H9 (cell line): ENCODE measurements around the gene IPP. TPM values are rescaled to one million over a fixed set of nuclear protein-coding genes. Genes with fewer than 3 reads are reported as not detected.

Source experiments
- DNase-seq: peaks from one replicate; pipeline ENCODE4 v3.0.0-alpha.2; 2017
- H2AFZ ChIP-seq: one replicate; pipeline ENCODE4 v1.6.1; 2013; ENCODE audit warnings: mild to moderate bottlenecking, low read length, control low read depth, moderate library complexity
- H2AK5ac ChIP-seq: 2 replicates; pipeline ENCODE4 v1.6.1; 2013; ENCODE audit warnings: low read length, control low read depth, mixed read lengths; ENCODE audit not compliant: insufficient read length
- H2BK120ac ChIP-seq: one replicate; pipeline ENCODE4 v1.6.1; 2013; ENCODE audit warnings: low read depth, mild to moderate bottlenecking, low read length, control low read depth, inconsistent platforms; ENCODE audit not compliant: poor library complexity, severe bottlenecking
- H2BK12ac ChIP-seq: 2 replicates; pipeline ENCODE4 v1.6.1; 2013; ENCODE audit warnings: low read length, control low read depth, mixed read lengths, low read depth; ENCODE audit not compliant: insufficient read length
- H2BK15ac ChIP-seq: 2 replicates; pipeline ENCODE4 v1.6.1; 2013; ENCODE audit warnings: low read depth, low read length, control low read depth
- H2BK20ac ChIP-seq: one replicate; pipeline ENCODE4 v1.6.1; 2013; ENCODE audit warnings: low read depth, mild to moderate bottlenecking, low read length, control low read depth, inconsistent platforms; ENCODE audit not compliant: poor library complexity, severe bottlenecking
- H2BK5ac ChIP-seq: 2 replicates; pipeline ENCODE4 v1.6.1; 2013; ENCODE audit warnings: low read length, control low read depth, mixed read lengths; ENCODE audit not compliant: insufficient read length
- H3K14ac ChIP-seq: 2 replicates; pipeline ENCODE4 v1.6.1; 2013; ENCODE audit warnings: low read length, control low read depth; ENCODE audit not compliant: insufficient read depth
- H3K18ac ChIP-seq: 2 replicates; pipeline ENCODE4 v1.6.1; 2013; ENCODE audit warnings: low read depth, mild to moderate bottlenecking, mixed read lengths, low read length, control low read depth; ENCODE audit not compliant: insufficient read length
- H3K23ac ChIP-seq: 2 replicates; pipeline ENCODE4 v1.6.1; 2013; ENCODE audit warnings: low read length, control low read depth, mixed read lengths, low read depth; ENCODE audit not compliant: insufficient read length
- H3K23me2 ChIP-seq: 2 replicates; pipeline ENCODE4 v1.6.1; 2013; ENCODE audit warnings: low read depth, mild to moderate bottlenecking, mixed read lengths, low read length, control low read depth; ENCODE audit not compliant: insufficient read length, poor library complexity, severe bottlenecking
- H3K27ac ChIP-seq: 2 replicates; pipeline ENCODE4 v1.5.1; 2013; ENCODE audit warnings: low read length, control low read depth, mixed read lengths, low read depth; ENCODE audit not compliant: insufficient read length
- H3K27me3 ChIP-seq: 2 replicates; pipeline ENCODE4 v1.6.1; 2013; ENCODE audit warnings: low read length, control low read depth, inconsistent platforms; ENCODE audit not compliant: insufficient read depth
- H3K4ac ChIP-seq: 2 replicates; pipeline ENCODE4 v1.6.1; 2013; ENCODE audit warnings: low read depth, mild to moderate bottlenecking, control low read depth, inconsistent platforms, low read length, moderate library complexity
- H3K4me1 ChIP-seq: 2 replicates; pipeline ENCODE4 v1.6.1; 2013; ENCODE audit warnings: low read length, control low read depth, inconsistent platforms; ENCODE audit not compliant: insufficient read depth
- H3K4me2 ChIP-seq: 2 replicates; pipeline ENCODE4 v1.6.1; 2013; ENCODE audit warnings: low read length, control low read depth, mixed read lengths; ENCODE audit not compliant: insufficient read length, insufficient read depth
- H3K56ac ChIP-seq: 2 replicates; pipeline ENCODE4 v1.6.1; 2013; ENCODE audit warnings: low read depth, mild to moderate bottlenecking, mixed read lengths, low read length, control low read depth; ENCODE audit not compliant: insufficient read length
- H3K79me1 ChIP-seq: 2 replicates; pipeline ENCODE4 v1.6.1; 2013; ENCODE audit warnings: low read depth, mild to moderate bottlenecking, moderate library complexity, low read length, control low read depth, inconsistent platforms; ENCODE audit not compliant: insufficient read depth, poor library complexity, severe bottlenecking
- H3K79me2 ChIP-seq: 2 replicates; pipeline ENCODE4 v1.6.1; 2013; ENCODE audit warnings: low read length, control low read depth, inconsistent platforms; ENCODE audit not compliant: insufficient read depth
- H3K9ac ChIP-seq: 2 replicates; pipeline ENCODE4 v1.6.1; 2013; ENCODE audit warnings: low read length, control low read depth, mixed read lengths; ENCODE audit not compliant: insufficient read length; ENCODE audit errors: extremely low read depth
- H3K9me3 ChIP-seq: one replicate; pipeline ENCODE4 v1.6.1; 2013; ENCODE audit warnings: low read depth, low read length, inconsistent platforms; ENCODE audit not compliant: control insufficient read depth
- H3T11ph ChIP-seq: one replicate; pipeline ENCODE4 v1.6.1; 2013; ENCODE audit warnings: mild to moderate bottlenecking, low read length, control low read depth, inconsistent platforms
- H4K20me1 ChIP-seq: one replicate; pipeline ENCODE4 v1.6.1; 2013; ENCODE audit not compliant: control insufficient read depth, insufficient read length, insufficient read depth
- H4K5ac ChIP-seq: 2 replicates; pipeline ENCODE4 v1.6.1; 2013; ENCODE audit warnings: low read depth, mild to moderate bottlenecking, mixed read lengths, low read length, control low read depth; ENCODE audit not compliant: insufficient read length
- H4K8ac ChIP-seq: replicated peaks from 2 replicates; pipeline ENCODE4 v1.6.1; 2013; ENCODE audit warnings: low read length, control low read depth, mixed read lengths, low read depth; ENCODE audit not compliant: insufficient read length
- H4K91ac ChIP-seq: 2 replicates; pipeline ENCODE4 v1.6.1; 2013; ENCODE audit warnings: low read depth, mild to moderate bottlenecking, moderate library complexity, mixed read lengths, low read length, control low read depth; ENCODE audit not compliant: insufficient read length
- H3K27ac Mint-ChIP-seq, 3 experiments: 2 replicates in 2 of 3; 3 replicates in 1 of 3; pipeline ENCODE4 v1.8.0; 2020 to 2021; ENCODE audit warnings: mixed read lengths in 3 of 3, mild to moderate bottlenecking in 1 of 3, moderate library complexity in 1 of 3
- H3K27me3 Mint-ChIP-seq: 2 replicates; pipeline ENCODE4 v1.8.0; 2021; ENCODE audit warnings: low read depth, mild to moderate bottlenecking, moderate library complexity, mixed read lengths
- H3K36me3 Mint-ChIP-seq, 3 experiments: 2 replicates in 2 of 3; 3 replicates in 1 of 3; pipeline ENCODE4 v1.8.0; 2020 to 2021; ENCODE audit warnings: low read depth in 3 of 3, mixed read lengths in 3 of 3; ENCODE audit not compliant: insufficient read depth in 1 of 3
- H3K4me1 Mint-ChIP-seq, 2 experiments: 2 replicates each; pipeline ENCODE4 v1.8.0; 2020; ENCODE audit warnings: mixed read lengths in 2 of 2
- H3K4me3 Mint-ChIP-seq, 2 experiments: 2 replicates in 1 of 2; 3 replicates in 1 of 2; pipeline ENCODE4 v1.8.0; 2020 to 2021; ENCODE audit warnings: mild to moderate bottlenecking in 2 of 2, mixed read lengths in 2 of 2, moderate library complexity in 1 of 2
- H3K9me3 Mint-ChIP-seq, 2 experiments: 2 replicates in 1 of 2; 3 replicates in 1 of 2; pipeline ENCODE4 v1.8.0; 2020; ENCODE audit warnings: mild to moderate bottlenecking in 2 of 2, mixed read lengths in 2 of 2, moderate library complexity in 1 of 2
- WGBS: extraction: QIAGEN DNeasy Blood & Tissue Kit; methylation state at CpG from one replicate; pipeline ENCODE4 v1.1.7; 2013; ENCODE audit warnings: missing lambda C conversion rate, low lambda C conversion rate, mixed read lengths; ENCODE audit not compliant: insufficient read length; ENCODE audit errors: extremely low coverage; 5-methylcytosine and 5-hydroxymethylcytosine counted together
- total RNA-seq: library from RNA; stranded (reverse); gene quantifications from 2 replicates; pipeline ENCODE4 v1.2.1, GENCODE V29; 2021
- TF ChIP-seq, protein P1 (sequence below): fragments of 200-600 bp; sonication (generic); conservative IDR thresholded peaks from 3 replicates; pipeline ENCODE4 v1.8.0; 2021; ENCODE audit warnings: antibody characterized with exemption, mild to moderate bottlenecking

IPP gene
- total RNA-seq, 1 experiment from 2014 or later, result 6.3 TPM

DNA sequence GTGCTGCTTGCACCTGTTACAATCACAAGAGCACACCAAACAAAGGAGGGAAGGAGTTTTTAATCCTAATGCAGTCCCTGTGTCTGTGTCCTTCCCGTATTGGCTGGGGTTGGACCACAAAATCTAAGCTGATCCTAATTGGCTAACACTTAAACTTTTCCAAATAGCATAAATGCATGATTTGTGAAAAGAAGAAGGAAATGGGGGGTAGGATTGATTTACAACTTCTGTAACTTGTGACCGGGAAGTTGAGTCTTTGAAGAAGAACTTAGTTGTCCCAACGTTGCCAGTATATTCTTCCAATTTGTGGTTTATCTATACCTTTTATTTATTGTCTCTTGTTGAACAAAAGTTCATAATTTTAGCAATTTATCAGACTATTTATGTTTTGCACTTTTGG, 11.8 kb upstream of the IPP start:
- no peak overlapping the region for H3K14ac ChIP-seq
- H4K8ac ChIP-seq, result no peak overlapping the region
- H3T11ph ChIP-seq, result no peak overlapping the region
- H2BK5ac ChIP-seq, result no peak overlapping the region
- H3K4me1 ChIP-seq, result no peaks in the 10 kb centered on the region
- no peak overlapping the region for H2BK20ac ChIP-seq
- H3K27ac ChIP-seq, result no peak overlapping the region
- H4K20me1 ChIP-seq, result no peaks in the 10 kb centered on the region
- WGBS, result no CpG with 5 or more reads among the region's 3 CpGs
- H3K4me2 ChIP-seq, result no peak overlapping the region
- no peaks in the 10 kb centered on the region for H3K23me2 ChIP-seq
- Mint-ChIP-seq H3K4me3 (no peak overlapping the region), H3K9me3 (peaks cover 5 to 6% of the 10 kb centered on the region in 2 experiments; a peak in 4 of 5 replicates), H3K27me3 (no peaks in the 10 kb centered on the region; the same call in 1 of the 2 replicates), H3K36me3 (peaks cover 0 to 2% (median 0%) of the 10 kb centered on the region in 3 experiments; a peak in 2 of 7 replicates), H3K4me1 (no peaks in the 10 kb centered on the region), H3K27ac (no peak overlapping the region)
- H2BK120ac ChIP-seq, result no peak overlapping the region
- TF ChIP-seq, protein P1, sequence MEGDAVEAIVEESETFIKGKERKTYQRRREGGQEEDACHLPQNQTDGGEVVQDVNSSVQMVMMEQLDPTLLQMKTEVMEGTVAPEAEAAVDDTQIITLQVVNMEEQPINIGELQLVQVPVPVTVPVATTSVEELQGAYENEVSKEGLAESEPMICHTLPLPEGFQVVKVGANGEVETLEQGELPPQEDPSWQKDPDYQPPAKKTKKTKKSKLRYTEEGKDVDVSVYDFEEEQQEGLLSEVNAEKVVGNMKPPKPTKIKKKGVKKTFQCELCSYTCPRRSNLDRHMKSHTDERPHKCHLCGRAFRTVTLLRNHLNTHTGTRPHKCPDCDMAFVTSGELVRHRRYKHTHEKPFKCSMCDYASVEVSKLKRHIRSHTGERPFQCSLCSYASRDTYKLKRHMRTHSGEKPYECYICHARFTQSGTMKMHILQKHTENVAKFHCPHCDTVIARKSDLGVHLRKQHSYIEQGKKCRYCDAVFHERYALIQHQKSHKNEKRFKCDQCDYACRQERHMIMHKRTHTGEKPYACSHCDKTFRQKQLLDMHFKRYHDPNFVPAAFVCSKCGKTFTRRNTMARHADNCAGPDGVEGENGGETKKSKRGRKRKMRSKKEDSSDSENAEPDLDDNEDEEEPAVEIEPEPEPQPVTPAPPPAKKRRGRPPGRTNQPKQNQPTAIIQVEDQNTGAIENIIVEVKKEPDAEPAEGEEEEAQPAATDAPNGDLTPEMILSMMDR, result no peak
- no peak for DNase-seq
- no peaks in the 10 kb centered on the region for H3K79me1 ChIP-seq
- H3K23ac ChIP-seq, result no peak overlapping the region
- H2BK15ac ChIP-seq, result no peak overlapping the region
- H3K56ac ChIP-seq, result no peak overlapping the region
- H2AFZ ChIP-seq, result no peak overlapping the region
- no peaks in the 10 kb centered on the region for H3K9me3 ChIP-seq
- no peak overlapping the region for H3K4ac ChIP-seq
- H3K9ac ChIP-seq, result no peak overlapping the region
- no peak overlapping the region for H2BK12ac ChIP-seq
- H2AK5ac ChIP-seq, result no peak overlapping the region
- no peak overlapping the region for H3K18ac ChIP-seq
- no peak overlapping the region for H4K5ac ChIP-seq
- no peaks in the 10 kb centered on the region for H3K27me3 ChIP-seq
- H4K91ac ChIP-seq, result no peak overlapping the region
- H3K79me2 ChIP-seq, result no peaks in the 10 kb centered on the region
